GM19455 (cell line): ENCODE results near the gene NOS1.

Experiments
- ATAC-seq: cut with Tn5 transposase; IDR thresholded peaks from one replicate; pipeline ENCODE4 v1.9.1; 2021; ENCODE audit not compliant: unreplicated experiment

Gene NOS1

DNA sequence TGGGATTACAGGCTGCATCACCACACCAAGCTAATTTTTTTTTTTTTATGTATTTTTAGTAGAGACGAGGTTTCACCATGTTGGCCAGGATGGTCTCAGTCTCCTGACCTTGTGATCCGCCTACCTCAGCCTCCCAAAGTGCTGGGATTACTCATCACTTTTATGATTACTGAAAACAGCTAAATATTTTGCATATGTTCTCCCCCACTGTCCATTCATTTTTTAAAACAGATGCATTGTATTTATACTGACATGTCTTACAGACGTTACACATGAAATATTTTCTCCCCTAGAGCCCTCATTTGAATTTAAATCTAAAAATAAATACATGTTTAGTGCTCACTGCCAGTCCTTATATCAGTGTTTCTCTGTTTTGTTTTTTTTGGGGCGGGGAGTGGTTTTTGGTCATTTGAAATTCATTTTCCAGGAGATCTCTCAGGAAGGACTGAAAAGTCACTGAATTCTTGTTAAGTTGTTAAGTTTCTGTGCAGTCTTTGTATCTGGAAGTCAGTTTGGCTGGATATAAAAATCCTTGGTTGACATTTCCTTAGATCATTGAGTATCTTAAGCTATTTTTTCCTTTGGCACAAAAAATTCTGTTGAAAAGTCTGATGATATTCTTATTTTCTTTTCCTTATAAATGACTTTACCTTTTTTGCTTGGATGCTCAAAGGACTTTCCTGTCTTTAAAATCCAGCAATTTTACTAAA is 180.5 kb downstream of the NOS1 start:
- ATAC-seq = no peak

DNA sequence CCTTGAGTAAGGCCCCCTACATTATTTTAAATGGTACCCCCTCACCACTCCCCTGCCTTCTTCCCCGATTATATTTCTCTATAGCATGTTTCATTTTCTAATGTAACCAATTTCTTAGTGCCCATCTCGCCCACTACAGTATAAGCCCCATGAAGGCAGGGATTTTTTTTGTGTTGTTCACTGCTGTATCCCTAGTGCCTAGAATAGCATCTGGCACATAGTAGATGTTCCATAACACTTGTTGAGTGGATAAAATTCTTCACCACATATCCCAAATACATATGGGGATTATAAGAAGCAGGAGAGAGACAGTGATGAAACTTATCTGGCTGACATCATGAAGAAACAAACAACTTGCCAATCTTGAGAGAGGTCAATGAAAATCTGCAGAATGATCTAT is 182.7 kb downstream of the NOS1 start:
- ATAC-seq = no peak

DNA sequence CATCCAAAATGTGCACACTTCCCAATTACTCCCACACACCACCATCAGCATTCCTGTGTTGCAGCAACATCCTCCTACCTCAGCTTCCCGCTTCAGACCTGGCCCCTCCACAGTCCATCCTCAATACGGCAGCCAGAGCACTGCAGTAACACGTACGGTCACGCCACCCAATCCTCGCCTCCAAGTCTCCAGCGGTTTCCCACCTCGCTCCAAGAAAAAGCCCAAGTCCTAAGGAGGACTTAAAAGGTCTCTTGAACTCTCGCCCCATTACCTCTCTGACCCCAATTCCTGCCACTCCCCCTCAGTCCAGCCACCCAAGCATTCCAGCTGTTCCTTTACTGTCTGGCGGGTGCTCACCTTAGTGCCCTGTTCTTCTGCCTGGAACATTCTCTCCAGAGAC is 183.1 kb downstream of the NOS1 start:
- ATAC-seq = no peak

DNA sequence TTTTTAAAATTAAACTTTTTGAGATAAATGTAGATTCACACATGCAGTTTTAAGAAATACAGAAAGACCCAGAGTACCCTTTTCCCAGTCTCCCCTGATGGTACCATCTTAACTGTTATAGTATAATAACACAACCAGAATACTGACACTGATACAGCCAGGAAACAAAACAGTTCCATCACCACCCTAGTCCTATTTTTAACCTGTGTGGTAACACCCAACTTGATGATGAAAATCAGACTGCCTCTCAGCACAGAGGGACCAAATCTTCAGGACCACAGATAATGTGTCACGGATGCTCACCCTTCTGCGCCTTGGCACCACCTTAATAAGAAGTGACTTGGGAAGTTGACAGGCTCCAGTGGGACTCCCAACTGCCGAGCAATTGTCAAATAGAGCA is 189.3 kb downstream of the NOS1 start:
- ATAC-seq = no peak

DNA sequence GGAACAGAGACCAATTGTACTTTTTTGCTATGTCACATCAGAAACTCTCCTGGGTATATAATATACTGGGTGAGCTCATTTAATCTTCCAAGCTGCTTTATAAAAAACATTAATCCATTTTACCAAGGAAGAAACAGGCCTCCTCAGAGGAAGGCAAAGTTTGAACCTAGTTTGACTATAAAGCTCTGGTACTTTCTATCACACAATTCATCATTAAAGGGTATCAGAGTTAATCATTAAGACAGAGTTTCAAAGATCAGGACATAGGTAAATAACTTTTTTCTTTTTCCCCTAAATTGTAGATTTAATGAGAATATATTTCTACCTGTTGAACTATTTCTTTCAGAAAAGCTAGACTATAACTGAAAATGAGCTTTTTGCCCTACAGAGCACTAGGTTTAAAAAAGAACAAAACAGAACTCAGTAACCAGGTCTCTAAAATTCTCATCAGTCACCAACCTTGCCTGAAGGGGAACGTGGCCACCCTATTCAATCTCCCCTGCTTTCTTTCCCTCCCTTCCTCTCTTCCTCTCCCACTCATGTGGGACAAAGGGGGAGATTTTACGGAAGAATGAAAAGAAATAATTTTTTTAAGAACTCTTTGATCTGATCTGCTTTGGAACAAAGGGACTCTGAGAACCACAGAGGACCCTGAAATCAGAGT is 189.8 kb downstream of the NOS1 start:
- no peak for ATAC-seq

DNA sequence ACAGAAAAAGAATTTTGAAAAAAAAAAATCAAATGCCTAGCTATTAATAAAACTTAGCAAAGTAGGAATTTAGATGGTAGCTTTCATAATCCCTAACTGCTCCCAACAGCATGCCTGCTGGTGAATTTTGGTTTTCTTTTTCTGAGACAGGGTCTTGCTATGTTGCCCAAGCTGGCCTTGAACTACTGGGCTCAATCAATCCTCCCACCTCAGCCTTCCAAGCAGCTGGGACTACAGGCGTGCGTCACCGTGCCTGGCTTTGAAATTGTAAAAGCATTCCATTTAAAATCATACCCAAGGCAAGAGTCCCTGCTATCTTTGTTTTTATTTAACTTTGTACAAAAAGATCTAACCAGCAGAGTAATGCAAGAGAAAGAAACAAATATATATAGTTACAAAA is 191.9 kb downstream of the NOS1 start:
- no peak for ATAC-seq

DNA sequence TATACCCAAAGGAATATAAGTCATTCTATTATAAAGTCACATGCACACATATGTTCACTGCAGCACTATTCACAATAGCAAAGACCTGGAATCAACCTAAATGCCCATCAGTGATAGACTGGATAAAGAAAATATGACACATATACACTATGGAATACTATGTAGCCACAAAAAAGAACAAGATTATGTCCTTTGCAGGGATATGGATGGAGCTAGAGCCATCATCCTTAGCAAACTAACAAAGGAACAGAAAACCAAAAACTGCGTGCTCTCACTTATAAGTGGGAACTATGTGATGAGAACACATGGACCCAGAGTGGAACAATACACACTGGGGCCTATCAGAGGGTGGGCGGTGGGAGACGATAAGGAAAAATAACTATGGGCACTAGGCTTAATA is 192.4 kb downstream of the NOS1 start:
- no peak for ATAC-seq

DNA sequence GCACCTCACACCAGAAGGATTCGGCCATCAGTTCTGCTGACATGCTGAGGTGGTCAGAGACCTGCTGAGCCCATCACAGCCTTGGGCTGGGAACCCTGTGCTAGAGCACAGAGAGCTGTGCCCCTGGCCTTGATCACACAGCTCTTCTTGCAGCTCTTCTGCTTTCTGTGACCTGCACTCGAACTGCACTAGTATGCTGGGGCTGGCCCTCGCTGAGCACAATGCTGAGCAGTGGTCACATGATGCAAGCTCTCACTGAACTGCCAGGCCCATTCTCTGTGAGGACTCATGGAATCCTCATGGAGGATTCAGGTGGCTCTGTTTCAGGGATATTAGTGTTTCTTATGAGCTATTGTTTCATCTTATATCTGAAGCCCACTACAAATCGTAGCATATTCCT is 193.7 kb downstream of the NOS1 start:
- ATAC-seq = no peak

DNA sequence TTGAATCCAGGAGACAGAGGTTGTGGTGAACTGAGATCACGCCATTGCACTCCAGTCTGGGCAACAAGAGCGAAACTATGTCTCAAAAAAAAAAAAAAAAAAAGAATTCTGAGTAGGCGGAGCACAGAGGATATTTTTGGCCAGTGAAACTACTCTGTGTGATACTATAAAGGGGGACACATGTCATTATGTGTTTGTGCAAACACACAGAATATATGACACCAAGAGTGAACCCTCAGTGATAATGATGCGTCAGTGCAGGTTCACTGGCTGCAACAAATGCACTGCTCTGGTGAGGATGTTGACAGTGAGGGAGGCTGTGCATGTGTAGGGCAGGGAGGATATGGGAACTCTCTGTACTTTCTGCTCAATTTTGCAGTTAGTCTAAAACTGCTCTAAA is 195.3 kb downstream of the NOS1 start:
- ATAC-seq = no peak

DNA sequence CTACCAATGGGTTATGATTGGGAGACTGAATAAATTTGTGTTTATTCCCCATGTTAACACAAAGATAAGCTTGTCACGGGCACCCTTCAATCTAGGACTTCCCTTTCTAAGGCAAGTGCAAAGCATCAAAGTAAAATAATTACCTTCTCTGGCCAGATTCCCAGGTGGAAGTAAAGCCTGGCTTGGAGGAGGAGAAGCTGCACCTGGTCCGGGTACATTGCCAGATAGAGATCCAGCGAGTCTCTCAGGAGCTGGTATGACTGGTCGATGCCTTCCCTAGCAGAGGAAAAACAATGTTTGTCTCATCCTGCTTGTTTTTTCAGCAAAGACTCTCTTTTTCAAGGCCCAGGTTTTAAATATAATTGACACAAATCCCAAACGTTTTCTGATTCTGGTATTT is 196.1 kb downstream of the NOS1 start:
- ATAC-seq = no peak

DNA sequence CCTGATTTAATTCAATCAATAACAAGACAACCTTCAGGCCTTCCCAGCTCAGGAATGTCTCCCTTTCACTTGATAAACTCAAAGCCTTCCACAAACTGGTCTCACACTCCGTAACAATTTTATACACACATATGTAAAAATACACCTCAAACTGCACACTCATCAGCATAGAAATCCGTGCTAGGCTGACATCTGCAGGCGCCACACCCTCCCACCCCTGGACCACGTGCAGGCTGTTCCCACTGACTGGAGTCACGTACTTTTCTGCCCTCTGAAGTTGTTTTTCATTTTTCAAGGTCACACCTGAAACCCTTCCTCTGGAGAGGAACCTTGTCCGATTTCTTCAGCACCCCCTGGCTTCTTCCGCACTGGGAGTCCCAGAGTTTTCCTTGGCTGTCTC is 198.8 kb downstream of the NOS1 start:
- no peak for ATAC-seq

DNA sequence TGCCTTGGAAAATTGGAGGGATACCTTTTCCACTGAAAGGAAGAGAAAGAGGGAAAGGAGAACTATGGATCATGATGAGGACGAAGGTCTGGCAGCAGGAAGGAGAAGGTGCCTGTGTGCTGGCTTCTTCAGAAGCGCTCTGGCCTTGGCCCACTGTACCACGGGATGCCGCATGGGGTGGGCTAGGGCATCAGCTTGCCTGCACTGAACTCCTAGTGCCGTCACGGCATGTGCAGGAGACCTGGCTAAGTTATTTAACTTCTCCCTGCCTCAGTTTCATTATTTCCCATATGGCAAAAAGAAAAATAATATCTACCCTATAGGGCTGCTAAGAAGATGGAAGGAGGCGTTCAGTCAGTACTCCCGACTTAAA is 199.3 kb downstream of the NOS1 start:
- no peak for ATAC-seq

DNA sequence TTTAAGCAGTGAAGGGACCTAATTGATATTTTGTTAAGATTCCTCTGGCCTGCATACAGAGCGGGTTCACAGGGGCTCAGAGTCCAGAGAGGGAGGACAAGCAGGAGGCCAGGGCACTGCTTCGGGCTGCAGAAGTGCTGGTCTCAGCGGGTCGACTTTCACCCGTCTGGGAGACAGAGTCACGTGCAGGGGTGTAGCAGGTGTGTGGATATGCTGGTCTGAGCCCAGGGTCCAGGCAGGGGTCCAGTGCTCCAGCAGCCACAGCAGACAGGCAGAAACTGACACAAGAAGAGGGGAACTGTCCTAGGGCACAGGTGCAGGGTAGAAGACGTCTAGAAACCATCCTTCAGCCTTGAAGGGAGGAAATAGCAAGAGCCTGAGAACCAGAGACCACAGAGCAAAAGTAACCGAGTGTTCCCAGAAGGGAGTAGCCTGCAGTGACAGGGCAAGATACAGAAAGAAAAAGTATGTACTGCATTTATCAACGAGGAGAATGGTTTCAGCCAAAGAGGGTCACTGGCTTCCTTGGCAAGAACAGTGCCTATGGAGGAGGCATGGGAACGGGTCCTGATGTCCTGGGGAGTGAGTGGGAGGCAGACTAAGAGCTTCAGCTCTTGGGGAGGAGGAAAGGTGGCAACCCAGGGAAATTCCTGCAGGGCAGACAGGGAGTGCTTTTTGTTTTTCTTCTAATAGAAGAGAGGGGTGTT is 199.8 kb downstream of the NOS1 start:
- no peak for ATAC-seq

DNA sequence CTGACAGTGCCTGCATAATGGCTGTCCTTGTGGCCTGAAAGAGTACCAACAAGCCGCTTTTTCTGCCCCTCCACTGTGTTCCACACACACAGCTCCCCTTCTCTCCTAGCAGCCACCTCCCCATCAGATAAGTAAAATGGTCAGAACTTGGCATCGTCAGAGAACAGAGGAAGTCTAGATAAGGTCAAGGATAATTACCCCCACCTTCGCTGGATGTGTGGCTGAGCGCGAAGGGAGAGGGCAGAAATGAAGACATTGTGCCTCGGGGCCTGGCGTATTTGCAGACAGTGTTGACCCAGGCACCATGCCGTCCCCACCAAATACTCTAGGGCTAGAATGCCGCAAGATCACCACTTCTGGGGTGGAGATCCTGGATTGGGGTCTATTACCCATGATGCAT is 201.8 kb downstream of the NOS1 start:
- ATAC-seq = no peak

DNA sequence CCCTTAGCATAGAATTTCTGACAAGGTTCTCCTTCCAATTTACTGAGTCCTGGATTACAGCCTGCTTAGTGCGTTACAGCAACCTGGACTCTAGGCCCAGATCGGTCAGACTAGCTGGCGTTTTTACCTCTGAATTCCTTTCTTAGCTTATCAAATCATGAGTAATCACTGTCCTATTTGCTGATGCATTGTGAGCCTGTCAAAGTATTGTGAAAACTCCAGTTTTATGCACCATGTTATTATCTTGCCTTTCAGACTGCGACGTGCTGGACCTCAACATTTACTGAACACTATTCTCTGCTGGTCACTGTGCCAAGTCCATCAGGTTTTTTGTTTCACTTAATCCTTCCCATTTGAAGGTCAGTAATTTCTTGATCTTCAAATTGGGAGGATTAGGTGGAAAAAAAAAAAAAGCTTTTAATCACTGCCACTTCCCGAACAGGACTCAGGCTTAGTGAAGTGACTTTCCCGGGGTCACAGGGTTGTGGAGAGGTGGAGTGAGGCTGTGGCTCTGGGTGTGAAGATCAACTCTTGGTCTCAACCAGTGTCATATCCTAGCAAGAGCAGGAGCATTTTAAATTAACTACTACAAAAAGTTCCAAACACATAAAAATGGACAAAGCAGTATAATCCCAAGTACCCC is 202.4 kb downstream of the NOS1 start:
- ATAC-seq = no peak
